Body of pancreas (tissue), 4 donors: Measurements from ENCODE around the gene FAM83C.

Experiments
- CTCF ChIP-seq, 7 experiments: fragments of 450-650 bp in 4 of 7; fragments of 200-600 bp in 3 of 7; sonication (generic) in 3 of 7; IDR thresholded peaks; one replicate each; pipeline ENCODE4 v1.5.1; 2016 to 2019; ENCODE audit warnings: antibody characterized with exemption in 7 of 7
- POLR2A ChIP-seq, 3 donors: fragments of 450-650 bp; IDR thresholded peaks; one replicate each; pipeline ENCODE4 v1.6.1; 2016; ENCODE audit warnings: antibody characterized with exemption in 3 of 3, mild to moderate bottlenecking in 2 of 3

GRCh38 chr20:35300469-35301262, 8.4 kb upstream of the FAM83C start:
- TF ChIP-seq CTCF (IDR thresholded peaks at IDR 0.05) (no peak), POLR2A (IDR thresholded peaks at IDR 0.05) (no peak)
